ENCODE measurements around the gene EFCAB11.
"Not testable (repeated sequence)": the region's sequence is repeated elsewhere in the genome, so short reads cannot be mapped to it uniquely, and the experiment has no call there.

The EFCAB11 gene

GRCh38 chr14:89915114-89915878 lies 39.2 kb downstream of the EFCAB11 start:
- in situ Hi-C loops (cut with HindIII; ENCODE audit: low sequenced_read_pairs): loop anchor here (10.0 kb wide), 2 partner anchors 630 to 750 kb away; no protein-coding TSS in a partner anchor

DNA sequence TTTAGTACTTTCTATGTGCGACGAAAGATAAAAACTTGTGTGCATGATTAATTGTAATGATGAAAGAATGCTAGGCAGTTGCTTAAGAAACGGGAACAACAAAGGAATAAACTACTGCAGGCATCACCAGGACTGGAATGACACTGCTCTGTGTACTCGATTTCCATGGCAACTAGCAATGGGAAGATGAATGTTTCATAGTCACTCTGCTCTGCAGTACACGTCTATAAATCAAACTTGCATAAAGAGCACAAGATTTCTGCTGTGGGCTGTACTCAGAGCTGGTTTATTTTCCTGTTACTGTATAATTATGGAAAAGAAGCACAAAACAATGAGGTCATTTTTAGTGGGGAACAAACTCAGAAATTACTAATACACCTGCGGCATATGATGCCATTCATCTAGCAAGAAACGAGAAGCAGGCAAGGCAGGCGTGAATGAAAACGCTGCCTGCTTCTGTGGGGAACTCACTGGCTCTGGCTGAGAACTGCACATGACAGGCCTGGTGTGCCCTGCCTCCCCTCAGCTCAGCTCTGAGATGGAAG lies 41.8 kb downstream of the EFCAB11 start:
- in situ Hi-C loops (cut with HindIII; ENCODE audit: low sequenced_read_pairs): loop anchor here (10.0 kb wide), 2 partner anchors 628 to 748 kb away; no protein-coding TSS in a partner anchor

- in situ Hi-C loops (cut with HindIII; ENCODE audit: low sequenced_read_pairs): loop anchor here (10.0 kb wide), 2 partner anchors 627 to 747 kb away; no protein-coding TSS in a partner anchor
Measured at GRCh38 chr14:89912221-89912620, 42.3 kb downstream of the EFCAB11 start.

GRCh38 chr14:89911010-89911919 lies 43.3 kb downstream of the EFCAB11 start:
- in situ Hi-C loops (cut with HindIII; ENCODE audit: low sequenced_read_pairs): loop anchor here (10.0 kb wide), 2 partner anchors 626 to 746 kb away; no protein-coding TSS in a partner anchor

GRCh38 chr14:89910691-89911009 lies 43.9 kb downstream of the EFCAB11 start:
- in situ Hi-C loops (cut with HindIII; ENCODE audit: low sequenced_read_pairs): loop anchor here (10.0 kb wide), 2 partner anchors 626 to 746 kb away; no protein-coding TSS in a partner anchor

- in situ Hi-C loops (cut with HindIII; ENCODE audit: low sequenced_read_pairs): no loop called here
Measured at GRCh38 chr14:89909586-89909985, 44.9 kb downstream of the EFCAB11 start.

DNA sequence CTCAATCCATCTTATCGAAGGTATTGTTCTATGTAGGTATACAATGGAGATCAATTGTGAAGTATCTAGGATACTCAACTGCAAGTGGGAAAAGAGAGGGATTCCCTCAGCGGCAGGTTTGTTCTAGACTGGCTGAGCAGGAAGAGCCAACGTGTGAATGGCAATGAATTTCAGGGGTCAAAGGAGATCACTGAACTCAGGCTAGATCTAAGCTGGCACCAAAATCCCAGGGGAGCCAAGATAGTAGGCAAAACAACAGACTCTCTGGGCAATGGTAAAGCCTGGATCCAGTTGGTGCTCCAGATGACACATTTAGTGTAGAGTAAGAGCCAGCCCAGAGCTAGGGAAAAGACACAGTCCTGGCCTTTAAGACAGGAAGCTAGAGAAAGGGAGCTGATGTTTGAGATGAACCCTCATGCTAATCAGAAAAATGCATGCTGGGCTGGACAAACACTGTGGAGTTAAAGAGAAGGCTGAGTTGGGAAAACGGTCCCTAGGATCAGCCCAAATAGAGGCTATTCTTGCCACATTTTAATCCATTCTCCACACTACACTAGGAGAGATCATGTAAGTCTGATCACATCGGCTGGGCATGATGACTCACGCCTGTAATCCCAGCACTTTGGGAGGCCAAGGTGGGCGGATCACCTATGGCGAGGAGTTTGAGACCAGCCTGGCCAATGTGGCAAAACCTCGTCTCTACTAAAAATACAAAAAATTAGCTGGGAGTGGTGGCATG lies 45.6 kb downstream of the EFCAB11 start:
- in situ Hi-C loops (cut with HindIII; ENCODE audit: low sequenced_read_pairs): no loop called here

DNA sequence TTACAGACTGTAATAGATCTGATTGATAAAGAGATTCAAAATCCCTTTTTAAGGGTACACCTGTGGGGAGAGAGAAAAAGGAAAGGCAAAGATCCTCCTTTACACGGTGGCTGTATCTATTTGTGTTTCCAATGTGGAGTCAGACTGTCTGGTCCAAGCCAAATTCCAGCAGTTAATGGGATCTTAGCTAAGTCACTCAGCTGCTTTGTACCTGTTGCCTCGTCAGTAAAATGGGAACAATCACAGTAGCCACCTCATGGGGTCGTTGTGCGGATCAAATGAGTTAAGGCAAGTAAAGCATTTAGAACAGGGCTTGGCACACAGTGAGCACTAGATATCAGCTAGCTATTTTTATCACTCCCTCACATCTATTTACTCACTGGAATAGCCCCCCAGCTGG lies 46.9 kb downstream of the EFCAB11 start:
- in situ Hi-C loops (cut with HindIII; ENCODE audit: low sequenced_read_pairs): no loop called here

GRCh38 chr14:89906000-89906399 lies 48.5 kb downstream of the EFCAB11 start:
- in situ Hi-C loops (cut with HindIII; ENCODE audit: low sequenced_read_pairs): no loop called here

- in situ Hi-C loops (cut with HindIII; ENCODE audit: low sequenced_read_pairs): no loop called here
Measured at GRCh38 chr14:89903340-89903952, 51.1 kb downstream of the EFCAB11 start.

- in situ Hi-C loops (cut with HindIII; ENCODE audit: low sequenced_read_pairs): no loop called here
Measured at GRCh38 chr14:89902881-89903280, 51.6 kb downstream of the EFCAB11 start.

GRCh38 chr14:89900802-89901201 lies 53.7 kb downstream of the EFCAB11 start:
- in situ Hi-C loops (cut with HindIII; ENCODE audit: low sequenced_read_pairs): no loop called here

- in situ Hi-C loops (cut with HindIII; ENCODE audit: low sequenced_read_pairs): no loop called here
Measured at GRCh38 chr14:89899917-89900663, 54.4 kb downstream of the EFCAB11 start.

DNA sequence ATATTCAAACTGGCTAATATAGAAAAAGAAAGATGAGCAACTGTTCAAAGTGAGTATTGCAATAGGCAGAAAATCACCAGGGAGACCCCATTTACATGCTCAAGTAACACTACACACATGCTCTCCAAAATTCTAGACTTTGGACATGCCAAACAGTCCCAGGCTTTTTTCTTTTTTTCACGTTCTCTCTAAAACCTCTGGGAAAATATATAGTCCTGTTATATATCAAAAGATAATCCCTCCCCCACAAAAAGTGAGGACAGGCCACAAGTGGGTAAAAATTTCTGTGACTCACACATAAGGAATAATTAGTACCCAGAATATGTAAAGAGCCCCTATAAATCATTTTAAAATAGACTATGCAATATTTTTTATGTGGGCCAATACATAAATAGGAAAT lies 55.2 kb downstream of the EFCAB11 start:
- in situ Hi-C loops (cut with HindIII; ENCODE audit: low sequenced_read_pairs): no loop called here

DNA sequence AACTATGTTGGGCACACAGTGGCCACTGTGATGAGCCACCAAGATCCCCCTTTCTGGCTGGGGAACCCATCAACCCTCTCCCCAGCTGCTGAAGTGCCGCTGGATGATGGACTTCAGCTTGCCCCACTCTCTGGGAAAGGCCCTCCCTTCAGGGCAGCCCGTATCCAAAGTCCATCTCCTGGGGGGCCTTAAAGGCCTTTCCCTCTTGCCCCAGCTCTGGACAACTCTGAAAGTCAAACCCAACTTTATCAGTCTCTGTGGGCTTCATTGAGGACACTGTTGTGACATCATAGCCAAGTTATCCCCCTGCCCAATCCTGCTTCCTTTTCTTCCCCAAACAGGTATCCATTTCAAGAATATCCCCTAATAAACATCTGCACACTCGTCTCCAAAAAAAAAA lies 61.1 kb downstream of the EFCAB11 start:
- in situ Hi-C loops (cut with HindIII; ENCODE audit: low sequenced_read_pairs): not testable (repeated sequence)

- in situ Hi-C loops (cut with HindIII; ENCODE audit: low sequenced_read_pairs): no loop called here
Measured at GRCh38 chr14:89892953-89893352, 61.6 kb downstream of the EFCAB11 start.

GRCh38 chr14:89891721-89892120 lies 62.8 kb downstream of the EFCAB11 start:
- in situ Hi-C loops (cut with HindIII; ENCODE audit: low sequenced_read_pairs): not testable (repeated sequence)

DNA sequence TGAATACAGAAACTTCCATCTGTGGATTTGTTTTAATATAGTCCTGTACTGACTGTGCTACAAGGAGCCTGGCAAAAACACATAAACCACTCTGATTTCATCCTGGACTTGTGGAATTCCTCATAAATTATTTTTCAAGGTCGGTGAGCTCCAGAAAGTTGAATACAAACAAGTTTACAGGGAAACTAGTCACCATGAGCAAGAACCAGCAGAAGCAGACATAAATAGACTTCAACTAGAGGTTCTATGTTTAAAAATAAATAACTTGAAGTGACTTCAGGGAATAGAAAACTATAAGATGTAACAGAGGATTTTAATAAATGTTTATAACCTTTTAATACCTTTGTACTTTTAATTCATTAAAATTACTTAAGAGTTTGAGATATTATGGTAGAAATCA lies 63.5 kb downstream of the EFCAB11 start:
- in situ Hi-C loops (cut with HindIII; ENCODE audit: low sequenced_read_pairs): no loop called here

- in situ Hi-C loops (cut with HindIII; ENCODE audit: low sequenced_read_pairs): no loop called here
Measured at GRCh38 chr14:89890589-89890988, 63.9 kb downstream of the EFCAB11 start.

DNA sequence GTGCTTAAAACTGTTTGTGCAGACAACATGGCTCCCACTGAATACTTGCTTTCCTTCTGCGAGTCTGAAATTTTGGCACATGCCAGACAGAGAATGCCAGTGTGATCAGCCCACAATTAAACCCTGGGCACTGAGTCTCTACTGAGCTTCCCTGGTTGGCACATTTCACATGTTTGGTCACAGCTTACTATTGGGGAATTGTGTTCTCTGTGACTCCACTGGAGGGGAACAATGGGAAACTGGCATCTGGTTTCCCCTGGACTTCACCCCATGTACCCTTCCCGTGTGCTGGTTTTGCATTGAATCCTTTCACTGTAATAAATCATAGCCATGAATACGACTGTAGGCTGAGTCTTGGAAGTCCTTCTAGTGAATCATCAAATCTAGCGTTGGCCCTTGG lies 64.9 kb downstream of the EFCAB11 start:
- in situ Hi-C loops (cut with HindIII; ENCODE audit: low sequenced_read_pairs): no loop called here
